Ovary (tissue), 3 donors: ENCODE measurements around the gene ADAM12.

Source experiments
- CTCF ChIP-seq, 3 donors: fragments of 450-650 bp in 2 of 3; fragments of 200-600 bp in 1 of 3; IDR thresholded peaks; one replicate each; pipeline versions ENCODE4 v1.5.1 to v1.8.0; 2016 to 2022; ENCODE audit warnings: antibody characterized with exemption in 3 of 3, mild to moderate bottlenecking in 1 of 3
- POLR2A ChIP-seq: fragments of 450-650 bp; IDR thresholded peaks from one replicate; pipeline ENCODE4 v1.6.1; 2017; ENCODE audit warnings: antibody characterized with exemption, mild to moderate bottlenecking, moderate library complexity
- donor health status: DM: no; HTN: no; CAD: no.

GRCh38 chr10:126357169-126357568, 31.1 kb downstream of the ADAM12 start:
- TF ChIP-seq CTCF (IDR thresholded peaks at IDR 0.05) (no peak), POLR2A (no peak)
